LNCAP (cell line): ENCODE data around the gene RFC5.

ENCODE experiments used
- TF ChIP-seq, protein P1 (sequence below): fragments of 450-650 bp; IDR thresholded peaks from 2 replicates; pipeline ENCODE4 v1.5.1; 2017; ENCODE audit warnings: mild to moderate bottlenecking

Gene RFC5

DNA sequence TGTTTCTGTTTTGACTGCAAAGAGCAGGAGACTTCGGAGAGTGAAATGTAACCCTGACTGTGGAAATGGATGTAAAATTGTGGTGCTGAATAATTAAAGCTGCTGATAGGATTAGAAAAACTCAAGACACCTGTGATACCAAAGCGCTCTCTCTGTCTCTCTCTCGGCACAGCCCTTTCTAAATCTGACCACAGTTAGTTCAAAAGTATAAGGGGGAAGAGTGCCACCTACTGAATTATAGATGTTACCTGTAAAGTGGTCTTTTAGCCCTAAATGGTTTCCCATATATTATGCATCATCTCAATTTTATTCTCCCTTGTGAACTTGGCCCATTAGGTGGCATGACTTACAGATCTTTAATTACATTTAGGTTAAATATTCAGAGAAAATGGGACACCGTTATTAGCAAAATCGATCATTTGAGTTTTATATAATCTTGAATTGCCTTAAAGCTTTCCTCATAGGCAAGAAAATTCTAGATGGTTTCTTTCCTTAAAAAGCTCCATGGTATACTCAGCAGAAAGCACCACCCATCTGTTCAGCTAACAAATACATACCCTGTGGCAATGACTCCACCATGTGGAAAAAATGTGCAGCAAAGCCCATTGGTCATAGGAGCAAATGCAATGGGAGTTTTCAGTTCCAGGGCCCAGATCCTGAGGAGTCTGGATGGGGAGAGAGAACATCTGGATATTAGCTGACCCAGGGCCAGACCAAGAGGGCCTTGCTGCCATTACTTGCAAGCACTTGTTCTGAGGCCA lies 18.1 kb downstream of the RFC5 start:
- TF ChIP-seq, protein P1, sequence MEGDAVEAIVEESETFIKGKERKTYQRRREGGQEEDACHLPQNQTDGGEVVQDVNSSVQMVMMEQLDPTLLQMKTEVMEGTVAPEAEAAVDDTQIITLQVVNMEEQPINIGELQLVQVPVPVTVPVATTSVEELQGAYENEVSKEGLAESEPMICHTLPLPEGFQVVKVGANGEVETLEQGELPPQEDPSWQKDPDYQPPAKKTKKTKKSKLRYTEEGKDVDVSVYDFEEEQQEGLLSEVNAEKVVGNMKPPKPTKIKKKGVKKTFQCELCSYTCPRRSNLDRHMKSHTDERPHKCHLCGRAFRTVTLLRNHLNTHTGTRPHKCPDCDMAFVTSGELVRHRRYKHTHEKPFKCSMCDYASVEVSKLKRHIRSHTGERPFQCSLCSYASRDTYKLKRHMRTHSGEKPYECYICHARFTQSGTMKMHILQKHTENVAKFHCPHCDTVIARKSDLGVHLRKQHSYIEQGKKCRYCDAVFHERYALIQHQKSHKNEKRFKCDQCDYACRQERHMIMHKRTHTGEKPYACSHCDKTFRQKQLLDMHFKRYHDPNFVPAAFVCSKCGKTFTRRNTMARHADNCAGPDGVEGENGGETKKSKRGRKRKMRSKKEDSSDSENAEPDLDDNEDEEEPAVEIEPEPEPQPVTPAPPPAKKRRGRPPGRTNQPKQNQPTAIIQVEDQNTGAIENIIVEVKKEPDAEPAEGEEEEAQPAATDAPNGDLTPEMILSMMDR: peak; percentile 36; the same call in 1 of the 2 replicates

DNA sequence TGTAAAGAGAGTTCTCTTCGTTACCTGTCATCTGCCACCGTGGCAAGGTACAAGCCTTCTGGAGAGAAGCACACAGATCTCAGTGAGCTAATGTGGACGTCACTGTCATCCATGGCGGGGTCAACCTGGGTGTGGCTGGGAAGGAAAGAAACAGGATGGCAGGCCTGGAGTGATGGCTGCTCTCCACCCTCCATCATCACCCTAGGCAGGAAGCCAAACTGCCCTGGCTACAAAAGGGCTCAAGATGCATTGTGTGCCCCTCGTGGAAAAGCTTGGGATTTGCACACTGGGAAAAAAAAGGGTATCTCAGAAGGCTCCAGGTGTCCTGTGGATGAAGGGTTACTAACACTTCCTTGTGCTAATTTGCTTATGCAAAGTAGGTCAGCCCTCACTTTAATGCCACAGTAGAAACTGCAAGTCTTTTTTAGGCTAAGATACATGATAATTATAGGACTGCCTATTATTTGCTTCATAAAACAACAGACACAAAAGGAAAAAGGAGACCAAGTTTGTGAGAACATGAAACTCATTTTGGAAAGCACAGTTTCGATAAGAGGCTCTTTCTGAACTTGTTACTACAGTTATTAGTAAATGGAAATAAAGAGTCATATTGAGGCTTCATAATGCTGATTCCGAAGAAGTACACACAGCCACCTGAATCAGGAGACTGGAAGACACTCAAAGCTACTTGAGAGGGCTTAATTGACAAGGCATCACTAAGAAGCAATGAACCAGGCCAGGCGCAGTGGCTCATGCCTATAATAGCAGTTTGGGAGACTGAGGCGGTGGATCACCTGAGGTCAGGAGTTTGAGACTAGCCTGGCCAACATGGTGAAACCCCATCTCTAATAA lies 18.9 kb downstream of the RFC5 start:
- TF ChIP-seq, protein P1: no peak

DNA sequence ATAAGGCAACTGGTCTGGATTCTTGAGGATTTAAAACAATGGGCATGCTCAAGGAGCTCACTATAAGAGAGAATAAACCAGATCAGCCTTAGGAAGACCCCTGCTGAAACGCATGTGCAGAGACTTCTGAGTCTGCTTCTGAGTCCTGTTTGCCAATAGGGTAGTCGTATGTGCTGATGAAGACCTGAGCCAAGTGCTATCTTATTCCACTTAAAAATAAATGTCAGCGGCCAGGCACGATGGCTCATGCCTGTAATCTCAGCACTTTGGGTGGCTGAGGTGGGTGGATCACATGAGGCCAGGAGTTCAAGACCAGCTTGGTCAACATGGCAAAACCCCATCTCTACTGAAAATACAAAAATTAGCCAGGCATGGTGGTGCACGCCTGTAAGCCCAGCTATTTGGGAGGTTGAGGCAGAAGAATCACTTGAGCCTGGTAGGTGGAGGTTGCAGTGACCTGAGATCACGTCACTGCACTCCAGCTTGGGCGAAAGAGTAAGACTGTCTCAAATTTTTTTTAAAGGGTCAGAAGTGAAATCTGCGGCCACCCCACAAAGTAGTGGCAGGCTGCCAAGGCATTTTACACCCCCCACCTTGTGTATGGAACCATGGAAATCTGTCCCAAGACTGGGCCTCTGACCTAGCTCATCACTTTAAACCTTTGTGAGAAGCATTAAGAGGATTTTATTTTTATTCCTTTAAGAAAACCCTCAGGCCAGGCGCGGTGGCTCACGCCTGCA lies 20.3 kb downstream of the RFC5 start:
- TF ChIP-seq, protein P1: no peak

DNA sequence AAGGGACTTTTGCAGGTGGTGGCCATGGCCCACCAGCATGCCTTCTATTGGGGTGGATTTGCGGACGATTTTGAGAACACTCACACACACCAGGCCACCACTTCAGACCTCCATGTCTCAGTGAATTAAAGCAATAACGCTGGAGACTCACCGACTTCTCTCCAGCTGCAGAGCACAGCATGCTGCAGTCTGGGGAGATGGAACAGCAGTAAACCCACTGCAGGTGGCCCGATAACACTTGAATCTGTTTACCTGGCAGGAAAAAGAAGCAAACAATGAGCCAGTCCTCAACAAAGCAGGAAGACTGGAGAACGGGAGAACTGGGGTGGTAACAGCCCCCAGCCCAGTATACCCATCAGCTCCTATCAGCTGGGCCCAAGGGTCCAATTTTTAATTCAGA lies 21.6 kb downstream of the RFC5 start:
- TF ChIP-seq, protein P1: no peak

DNA sequence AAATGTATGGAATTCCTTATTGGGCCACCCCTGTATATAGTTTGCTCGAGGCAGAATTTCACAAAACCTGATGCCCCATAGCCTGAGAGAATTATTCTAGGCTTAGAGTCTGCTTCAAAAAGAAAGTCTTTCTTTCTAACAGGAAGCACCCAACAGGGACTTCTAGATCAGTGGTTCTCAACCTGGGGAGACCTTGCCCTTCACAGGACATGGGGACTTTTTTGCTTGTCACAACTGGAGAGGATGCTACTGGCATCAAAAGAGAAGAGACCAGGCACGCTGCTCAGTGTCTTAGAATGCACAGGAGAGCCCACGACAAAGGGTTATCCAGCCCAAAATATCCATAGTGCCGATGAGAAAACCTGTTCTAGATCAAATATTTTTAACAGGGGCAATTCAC lies 25.6 kb downstream of the RFC5 start:
- TF ChIP-seq, protein P1: no peak

DNA sequence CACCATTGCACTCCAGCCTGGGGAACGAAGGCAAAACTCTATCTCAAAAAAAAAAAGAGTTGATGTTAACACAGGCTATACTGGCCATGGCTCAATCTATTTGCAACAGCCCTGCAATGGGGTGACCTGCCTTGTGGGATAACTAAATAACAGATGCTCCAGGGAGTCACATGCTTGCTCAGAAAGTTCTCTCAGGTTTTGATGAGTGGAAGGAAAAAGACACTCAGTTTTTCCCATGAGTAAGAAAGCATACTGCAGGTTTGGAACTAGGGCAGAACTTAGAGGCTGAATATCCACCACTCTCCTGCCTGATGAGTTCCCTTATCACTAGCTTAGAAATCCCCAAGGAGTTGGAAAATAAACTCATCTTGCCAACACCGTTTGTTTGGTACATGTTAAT lies 27.6 kb downstream of the RFC5 start:
- TF ChIP-seq, protein P1: no peak

DNA sequence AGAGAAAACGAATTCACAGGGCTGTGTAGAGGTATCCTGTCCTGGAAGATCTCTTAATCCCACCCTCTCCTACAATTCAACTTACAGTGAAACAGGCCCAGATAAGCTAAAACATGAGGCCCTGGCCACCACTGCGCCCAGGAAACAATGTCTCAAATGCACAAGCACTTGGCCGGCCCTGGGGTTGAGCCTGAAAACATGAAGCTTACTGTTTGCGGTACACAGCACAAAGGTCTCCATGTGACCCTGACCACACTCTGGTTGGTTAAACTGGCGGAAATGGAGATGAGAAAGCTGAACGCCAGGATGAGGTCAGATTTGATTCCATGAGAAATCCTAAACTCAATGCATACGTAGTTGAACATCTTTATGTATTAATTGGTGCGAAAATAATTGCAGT lies 28.1 kb downstream of the RFC5 start:
- TF ChIP-seq, protein P1: no peak
